ENCODE results near the gene BDP1.
"Not testable (repeated sequence)": the region's sequence is repeated elsewhere in the genome, so short reads cannot be mapped to it uniquely, and the experiment has no call there.

BDP1 gene

DNA sequence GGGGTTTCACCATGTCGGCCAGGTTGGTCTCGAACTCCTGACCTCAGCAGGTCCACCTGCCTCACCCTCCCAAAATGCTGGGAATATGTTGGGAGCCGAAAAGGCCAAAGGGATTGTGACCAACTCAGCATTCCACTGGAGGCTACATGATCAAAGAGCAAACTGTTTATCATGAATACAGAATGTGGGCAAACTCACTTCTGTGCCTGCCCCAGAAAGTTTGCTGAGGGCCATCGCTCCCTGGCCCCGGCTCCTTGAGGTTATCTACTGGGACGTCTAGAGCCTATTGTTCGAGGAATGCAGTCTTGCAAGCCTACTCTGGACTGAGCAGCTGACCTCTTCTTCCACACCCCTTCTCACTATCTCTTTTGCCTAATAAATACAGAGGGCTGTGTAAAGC, 116.4 kb downstream of the BDP1 start:
- DNase-seq (ENCODE audit: low read depth in 2 of 2): not testable (repeated sequence)

DNA sequence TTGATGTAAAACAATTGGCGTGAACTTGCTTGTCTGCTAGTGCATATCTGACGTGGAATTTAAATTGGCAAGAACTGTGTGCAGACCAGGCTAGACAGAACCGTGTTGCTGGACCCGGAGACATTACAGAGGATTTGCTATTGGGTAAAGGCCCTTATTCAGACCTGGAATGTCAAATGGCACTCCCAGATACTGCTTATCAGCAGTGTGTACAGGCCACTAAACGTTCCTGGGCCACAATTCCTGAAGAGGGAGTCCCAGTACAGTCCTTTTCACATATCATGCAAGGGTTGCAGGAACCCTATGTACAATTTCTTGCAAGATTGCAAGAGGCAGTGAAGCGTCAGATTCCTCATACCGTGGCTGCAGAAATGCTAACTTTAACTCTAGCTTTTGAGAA, 118.1 kb downstream of the BDP1 start:
- DNase-seq (ENCODE audit: low read depth in 2 of 2): no peak

DNA sequence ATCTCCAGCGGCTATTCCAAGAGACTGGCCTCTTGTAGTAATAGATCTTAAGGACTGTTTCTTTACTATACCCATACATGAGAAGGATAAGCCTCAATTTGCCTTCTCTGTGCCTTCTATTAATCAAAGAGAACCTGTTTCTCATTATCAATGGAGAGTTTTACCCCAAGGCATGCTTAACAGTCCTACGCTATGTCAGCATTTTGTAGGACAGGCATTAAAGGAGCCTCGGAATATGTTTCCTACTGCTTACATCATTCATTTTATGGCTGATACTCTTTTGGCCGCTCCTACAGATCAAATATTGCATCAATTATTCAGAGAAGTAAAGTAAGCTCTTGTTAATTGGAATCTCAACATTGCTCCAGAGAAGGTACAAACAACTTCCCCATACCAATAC, 120.1 kb downstream of the BDP1 start:
- not testable (repeated sequence) for DNase-seq (ENCODE audit: low read depth in 2 of 2)

DNA sequence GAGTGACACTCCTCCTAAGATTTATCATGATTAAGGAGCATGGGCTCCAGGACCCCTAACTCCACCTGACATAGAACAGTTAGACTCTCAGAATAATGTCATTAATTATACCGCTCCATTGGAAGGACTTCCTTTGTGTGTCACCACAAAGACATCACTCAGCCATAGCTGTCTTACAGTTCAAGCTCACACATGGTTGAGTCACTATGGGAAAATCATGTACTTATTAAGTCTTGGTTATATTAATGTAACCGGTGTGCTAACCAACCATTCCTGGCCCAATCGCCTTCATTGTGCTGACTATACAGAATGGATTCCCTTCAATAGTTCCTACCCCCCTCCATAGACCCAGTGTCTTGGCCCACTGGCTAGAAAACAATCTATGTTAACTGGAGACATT, 120.8 kb downstream of the BDP1 start:
- no peak for DNase-seq (ENCODE audit: low read depth in 2 of 2)

DNA sequence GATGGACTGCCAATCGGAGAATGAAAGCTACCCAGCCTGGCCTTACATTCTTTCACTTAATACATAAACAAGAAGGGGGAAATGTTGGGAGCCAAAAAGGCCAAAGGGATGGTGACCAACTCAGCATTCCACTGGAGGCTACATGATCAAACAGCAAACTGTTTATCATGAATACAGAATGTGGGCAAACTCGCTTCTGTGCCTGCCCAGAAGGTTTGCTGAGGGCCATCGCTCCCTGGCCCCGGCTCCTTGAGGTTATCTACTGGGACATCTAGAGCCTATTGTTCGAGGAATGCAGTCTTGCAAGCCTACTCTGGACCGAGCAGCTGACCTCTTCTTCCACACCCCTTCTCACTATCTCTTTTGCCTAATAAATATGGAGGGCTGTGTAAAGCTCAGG, 122.4 kb downstream of the BDP1 start:
- DNase-seq (ENCODE audit: low read depth in 2 of 2): not testable (repeated sequence)

DNA sequence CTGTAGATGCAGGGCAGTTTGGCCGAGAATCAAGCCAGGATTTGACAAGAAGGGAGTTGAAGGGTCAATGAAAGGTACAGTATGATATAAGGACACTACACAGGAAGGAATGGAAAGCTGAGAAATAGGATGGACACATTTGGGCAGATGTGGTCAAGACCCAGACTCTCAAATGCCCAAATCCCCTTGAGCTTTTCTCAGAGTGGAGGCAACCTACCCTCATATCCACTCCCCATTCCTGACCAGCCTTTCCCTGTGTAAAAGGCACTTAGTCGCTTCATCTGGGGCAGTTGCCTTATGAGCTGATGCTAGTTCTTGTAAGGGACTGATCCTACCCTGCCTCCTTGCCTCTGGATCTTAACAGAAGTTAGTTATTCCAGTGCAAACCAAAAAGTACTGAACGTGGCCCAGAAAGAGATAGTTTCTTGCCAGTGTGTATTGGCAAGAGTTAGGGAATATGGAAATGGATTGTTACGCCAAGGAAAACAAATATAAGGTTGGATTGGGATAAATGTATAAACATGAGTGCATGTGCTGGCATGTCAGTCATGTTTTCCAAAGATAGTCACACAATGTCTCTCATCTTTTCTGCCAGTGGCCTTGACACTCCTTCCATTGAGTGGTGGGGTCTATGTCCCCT, 127.6 kb downstream of the BDP1 start:
- no peak for DNase-seq (ENCODE audit: low read depth in 2 of 2)

DNA sequence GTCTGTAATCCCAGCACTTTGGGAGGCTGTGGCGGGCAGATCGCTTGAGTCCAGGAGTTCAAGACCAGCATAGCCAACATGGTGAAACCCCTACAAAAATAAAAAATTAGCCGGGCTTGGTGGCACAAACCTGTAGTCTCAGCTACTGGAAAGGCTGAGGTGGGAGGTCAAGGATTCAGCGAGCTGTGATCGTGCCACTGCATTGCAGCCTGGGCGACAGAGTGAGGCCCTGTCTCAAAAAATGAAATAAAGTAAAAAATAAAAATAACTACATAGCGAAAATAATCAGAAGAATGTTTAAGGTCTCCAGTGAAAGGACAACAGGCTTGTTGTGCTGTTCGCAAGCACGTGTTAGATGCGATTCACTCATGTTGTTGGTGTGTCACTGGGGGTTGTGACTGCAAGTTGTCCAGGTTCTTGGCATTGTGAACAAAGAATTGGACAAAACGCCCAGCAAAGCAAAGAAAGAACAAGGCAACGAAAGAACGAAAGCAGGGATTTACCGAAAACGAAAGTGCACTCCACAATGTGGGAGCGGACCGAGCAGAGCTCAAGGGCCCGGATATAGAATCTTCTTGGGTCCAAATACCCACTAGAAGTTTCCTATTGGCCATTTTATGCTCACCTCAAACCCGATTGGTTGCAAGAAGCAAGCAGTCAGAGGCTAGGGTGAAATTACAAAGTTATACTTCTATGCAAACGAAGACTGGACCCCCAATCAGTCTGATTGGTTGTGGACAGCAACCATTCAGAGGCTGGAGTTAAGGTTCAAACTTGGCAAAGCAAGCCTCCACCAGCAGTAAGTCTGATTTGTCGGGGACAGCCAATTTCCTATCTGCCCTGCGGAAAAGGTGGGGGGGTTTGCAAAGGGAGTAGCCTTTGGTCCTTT, 130.8 kb downstream of the BDP1 start:
- DNase-seq (ENCODE audit: low read depth in 2 of 2): no peak

DNA sequence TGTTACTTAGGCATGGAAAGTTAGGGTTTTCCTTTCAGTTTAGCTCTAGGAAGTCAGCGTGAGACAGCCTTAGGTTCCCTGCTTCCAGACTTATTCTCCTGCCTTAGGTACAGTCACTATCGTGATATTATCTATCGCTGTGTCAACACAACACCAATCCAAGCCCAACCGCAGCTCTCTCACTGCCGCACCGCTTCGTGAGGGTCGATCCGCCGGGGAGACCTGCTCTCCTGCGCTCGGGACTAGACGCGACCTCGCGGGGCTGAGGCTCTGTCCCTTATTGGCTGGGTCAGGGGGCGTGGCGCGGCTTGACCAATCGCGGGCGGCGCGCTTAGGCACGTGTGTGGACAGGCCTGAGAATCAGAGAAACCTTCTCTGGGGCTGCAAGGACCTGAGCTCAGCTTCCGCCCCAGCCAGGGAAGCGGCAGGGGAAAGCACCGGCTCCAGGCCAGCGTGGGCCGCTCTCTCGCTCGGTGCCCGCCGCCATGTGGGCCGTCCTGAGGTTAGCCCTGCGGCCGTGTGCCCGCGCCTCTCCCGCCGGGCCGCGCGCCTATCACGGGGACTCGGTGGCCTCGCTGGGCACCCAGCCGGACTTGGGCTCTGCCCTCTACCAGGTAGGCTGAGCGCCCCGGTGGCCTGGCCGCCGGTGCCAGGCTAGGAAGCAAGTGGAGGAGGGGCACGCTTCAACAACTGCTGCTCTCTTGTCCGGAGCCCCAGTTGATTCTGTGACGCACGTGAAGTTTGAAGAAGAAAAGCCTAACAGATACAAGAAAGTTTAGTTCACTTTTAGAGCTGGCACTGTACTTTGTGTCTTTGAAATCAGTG, 131.7 kb downstream of the BDP1 start, which contains the start of gene MCCC2:
MCCC2 (plus strand) TSS at position 400 of the 825 bp plus-strand sequence; CDS start at position 486, 86 bp downstream.
- DNase-seq (ENCODE audit: low read depth in 2 of 2): peak; percentile 83 to 86

DNA sequence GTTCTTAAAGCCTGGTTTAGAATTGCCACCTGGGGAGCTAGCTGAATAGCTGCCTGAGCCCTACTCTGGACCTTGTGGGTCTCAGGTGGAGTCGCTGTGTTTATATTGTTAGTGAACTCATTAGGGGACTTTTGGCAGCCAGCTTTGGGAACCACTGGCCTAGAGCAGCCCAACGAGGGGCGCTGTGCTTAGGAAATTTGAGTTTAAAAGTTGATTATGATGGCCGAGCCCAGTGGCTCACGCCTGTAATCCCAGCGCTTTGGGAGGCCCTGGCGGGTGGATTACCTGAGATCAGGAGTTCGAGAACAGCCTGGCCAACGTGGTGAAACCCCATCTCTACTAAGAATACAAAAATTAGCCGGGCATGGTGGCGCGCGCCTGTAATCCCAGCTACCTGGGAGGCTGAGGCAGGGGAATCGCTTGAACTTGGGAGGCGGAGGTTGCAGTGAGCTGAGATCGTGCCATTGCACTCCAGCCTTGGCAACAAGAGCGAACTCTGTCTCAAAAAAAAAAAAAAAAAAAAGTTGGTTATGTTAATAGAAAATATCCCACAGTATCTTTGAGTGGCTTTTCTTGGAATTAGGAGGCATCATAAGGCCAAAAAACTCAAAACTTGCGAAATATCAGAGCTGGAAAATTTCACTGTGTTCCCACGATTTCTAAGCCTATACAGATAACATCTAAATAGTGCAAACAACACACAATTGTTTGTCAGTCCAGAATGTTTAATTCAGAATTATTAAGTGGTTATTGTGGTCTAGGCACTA, 132.5 kb downstream of the BDP1 start:
- no peak for DNase-seq (ENCODE audit: low read depth in 2 of 2)

DNA sequence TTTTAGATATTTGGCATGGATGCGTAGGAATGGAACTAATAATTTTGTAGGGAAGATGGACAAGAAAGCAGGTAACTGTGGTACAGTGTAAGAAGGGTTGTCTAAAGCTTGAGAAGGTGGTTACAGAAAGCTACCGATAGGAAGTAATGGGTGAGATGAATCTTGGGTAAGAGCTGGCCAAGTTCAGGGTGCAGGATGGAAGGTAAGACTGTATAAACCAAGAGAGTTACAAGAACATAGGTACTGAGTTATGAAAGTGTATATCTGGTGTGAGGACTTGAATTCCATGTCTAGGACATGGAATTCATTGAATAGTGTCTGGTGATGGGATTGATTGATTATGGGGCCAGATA, 133.1 kb downstream of the BDP1 start:
- DNase-seq (ENCODE audit: low read depth in 2 of 2): no peak

DNA sequence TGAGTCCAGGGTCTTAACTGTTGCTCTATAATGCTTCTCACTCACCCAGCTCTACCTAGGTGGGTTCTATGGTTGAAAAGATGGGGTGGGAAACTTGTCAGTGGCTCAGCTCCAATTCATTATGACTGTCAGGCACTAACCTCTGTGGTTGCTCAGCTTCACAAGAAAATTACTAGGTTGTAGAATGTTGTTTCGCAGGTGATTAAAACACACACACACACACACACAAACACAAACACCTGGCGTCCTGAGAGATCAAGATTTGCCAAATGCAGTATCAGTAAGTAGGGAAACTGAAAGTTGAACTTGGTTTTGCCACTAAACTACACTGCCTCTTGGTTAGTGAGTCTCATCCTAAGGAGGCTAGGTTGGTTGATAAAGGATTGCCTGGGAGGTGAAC, 134.5 kb downstream of the BDP1 start:
- DNase-seq (ENCODE audit: low read depth in 2 of 2): no peak

DNA sequence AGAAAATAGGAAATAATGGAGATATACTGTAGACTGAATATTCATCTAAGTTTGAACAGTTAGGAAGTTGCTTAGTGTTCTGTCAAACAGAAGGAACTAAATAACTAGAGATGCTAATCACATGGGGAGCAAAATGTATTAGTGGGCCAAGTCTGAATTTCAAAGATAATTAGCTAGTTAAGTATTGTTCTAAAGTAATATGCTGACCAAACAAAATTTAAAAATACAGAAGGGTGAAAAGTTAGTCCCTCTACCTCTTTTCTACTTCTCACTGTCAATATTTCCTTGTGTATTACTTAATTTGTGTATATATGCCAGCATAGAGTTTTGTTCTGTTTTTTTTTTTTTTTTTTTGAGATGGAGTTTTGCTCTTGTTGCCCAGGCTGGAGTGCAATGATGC, 135.6 kb downstream of the BDP1 start:
- no peak for DNase-seq (ENCODE audit: low read depth in 2 of 2)

DNA sequence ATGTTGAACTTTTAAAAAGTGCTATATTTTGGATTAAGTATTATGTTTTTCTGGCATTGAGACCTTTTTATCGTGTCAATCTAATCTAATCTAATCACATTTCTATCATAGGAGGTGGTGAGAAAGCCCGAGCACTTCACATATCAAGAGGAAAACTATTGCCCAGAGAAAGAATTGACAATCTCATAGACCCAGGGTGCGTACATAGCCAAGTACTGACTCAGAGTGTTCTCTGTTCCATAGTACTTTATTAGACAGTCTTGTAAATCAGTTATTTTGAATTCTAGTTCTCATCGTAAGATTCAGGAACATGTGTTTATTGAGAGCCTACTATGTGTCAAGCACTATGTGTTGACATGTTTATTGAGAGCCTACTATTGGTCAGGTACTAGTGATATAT, 140.7 kb downstream of the BDP1 start:
- DNase-seq (ENCODE audit: low read depth in 2 of 2): no peak

DNA sequence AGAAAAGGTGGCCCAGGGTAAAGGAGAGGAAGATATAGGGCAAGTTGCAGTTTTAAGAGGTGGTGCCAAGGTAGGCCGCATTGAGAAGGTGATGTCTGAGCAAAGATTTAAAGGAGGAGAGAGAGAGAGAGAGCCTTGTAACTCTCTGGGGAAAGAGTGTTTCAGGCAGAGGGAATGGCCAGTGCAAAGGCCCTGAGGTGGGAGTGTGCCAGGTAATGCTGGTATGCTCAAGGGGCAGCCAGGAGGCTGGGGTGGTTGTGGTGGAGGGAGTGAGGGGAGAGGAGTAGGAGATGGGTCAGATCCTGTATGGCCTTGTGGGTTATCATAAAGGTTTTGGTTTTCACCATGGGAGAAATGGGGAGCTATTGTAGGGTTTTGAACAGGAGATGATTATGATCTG, 141.6 kb downstream of the BDP1 start:
- DNase-seq (ENCODE audit: low read depth in 2 of 2): no peak

DNA sequence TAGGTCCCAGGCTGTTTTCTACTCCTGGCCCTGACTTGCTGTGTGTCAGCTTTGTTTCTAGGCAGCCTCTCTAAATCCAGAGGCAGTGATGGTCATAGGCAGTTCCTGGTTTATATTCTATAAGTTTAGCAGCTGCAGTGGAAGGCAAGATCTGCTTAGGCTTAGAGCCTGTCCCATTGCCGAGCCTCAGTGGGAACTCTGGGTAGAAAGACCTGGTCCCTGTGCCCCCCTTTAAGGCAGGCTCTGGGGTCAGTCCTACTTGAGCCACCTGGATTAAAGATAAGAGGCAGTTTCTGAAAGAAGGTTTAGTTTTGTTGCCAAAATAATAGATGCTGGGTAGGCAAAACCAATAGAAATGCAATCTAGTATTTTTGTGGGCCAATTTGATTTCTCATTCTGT, 145.3 kb downstream of the BDP1 start:
- no peak for DNase-seq (ENCODE audit: low read depth in 2 of 2)

DNA sequence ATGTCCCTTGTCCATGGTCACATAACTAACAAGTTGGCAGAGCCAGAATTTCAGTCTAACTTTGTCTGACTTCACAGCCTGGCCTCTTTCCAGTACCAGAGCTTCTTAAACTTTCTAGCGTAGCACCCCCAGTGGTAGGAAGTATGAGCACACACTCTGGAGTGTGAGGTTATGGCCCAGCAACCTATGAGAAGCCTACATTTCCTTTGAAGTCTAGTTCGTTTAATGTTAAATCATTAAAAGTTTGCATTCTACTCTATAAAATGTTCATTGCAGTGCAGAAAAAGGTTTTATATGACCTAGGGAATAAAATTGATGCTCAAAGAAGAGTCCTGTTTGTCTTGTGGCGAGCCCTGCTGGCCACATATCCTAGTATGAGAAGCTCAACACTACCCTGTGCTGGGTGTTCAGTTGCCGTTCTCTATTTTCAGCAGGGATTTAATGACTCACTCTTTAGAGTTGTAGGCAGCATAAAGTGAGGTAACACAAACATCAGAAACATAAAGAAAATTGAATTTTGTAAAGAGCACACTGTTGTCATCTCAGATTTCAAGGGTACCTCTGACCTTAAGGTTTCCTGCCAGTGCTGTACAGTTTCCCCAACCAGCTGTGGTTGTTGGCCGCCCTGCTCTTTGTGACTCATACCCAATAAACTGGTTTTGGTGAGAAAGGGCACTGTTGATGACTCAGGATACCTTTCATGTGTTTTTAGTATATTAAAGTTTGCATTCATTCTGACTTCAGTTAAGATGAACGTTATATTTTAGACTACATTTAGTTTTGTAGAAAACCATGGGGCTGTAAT, 146.0 kb downstream of the BDP1 start:
- DNase-seq (ENCODE audit: low read depth in 2 of 2): peak; percentile 57 to 62

DNA sequence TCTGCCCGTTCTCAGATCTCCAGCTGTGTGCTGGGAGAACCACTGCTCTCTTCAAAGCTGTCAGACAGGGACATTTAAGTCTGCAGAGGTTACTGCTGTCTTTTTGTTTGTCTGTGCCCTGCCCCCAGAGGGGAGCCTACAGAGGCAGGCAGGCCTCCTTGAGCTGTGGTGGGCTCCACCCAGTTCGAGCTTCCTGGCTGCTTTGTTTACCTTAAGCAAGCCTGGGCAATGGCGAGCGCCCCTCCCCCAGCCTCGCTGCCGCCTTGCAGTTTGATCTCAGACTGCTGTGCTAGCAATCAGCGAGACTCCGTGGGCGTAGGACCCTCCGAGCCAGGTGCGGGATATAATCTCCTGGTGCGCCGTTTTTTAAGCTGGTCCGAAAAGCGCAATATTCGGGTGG, 154.5 kb downstream of the BDP1 start:
- DNase-seq (ENCODE audit: low read depth in 2 of 2): not testable (repeated sequence)

DNA sequence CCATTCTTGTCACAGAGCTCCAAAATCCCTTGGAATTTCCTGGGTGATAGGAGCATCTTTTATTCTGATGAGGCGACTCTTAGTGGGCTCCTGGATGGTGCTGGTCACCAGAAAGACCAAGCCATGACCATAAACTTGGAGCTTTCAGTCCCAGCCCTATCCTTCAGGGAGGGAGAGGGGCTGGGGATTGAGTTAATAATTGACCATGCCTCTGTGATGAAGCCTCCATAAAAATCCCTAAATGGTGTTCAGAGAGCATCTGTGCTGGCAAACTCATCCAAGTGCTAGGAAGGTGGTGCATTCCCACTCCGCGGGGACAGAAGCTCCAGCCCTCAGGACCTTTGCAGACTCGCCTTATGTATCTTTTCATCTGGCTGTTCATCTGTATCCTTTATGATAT, 160.4 kb downstream of the BDP1 start:
- no peak for DNase-seq (ENCODE audit: low read depth in 2 of 2)

Data from fibroblast of skin of left biceps (primary cell).